Measurements from ENCODE around the gene MRC1. TPM values are rescaled to one million over a fixed set of nuclear protein-coding genes. Genes with fewer than 3 reads are reported as not detected.
A peak's percentile ranks its signal among the peaks of the same experiment; 100 is the strongest.

Gene MRC1
- polyA plus RNA-seq, 3 donors: 0.11 to 0.41 (median 0.34) TPM

DNA sequence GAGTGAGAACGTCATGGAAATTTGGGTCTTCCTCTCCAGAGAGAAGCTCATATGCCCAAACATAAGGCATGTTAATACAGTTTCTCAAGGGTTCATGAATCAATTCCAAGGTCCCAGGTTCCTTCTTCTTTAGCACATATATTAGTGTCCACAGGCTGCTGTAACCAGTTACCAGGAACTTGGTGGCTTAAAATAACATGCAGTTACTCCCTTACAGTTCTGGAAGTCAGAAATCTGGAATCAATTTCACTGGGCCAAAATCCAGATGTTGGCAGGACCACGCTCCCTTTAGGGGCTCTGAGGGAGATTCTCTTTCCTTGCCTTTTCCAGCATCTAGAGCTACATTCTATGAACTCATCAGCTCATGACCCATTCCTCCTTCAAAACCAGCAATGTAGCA is 64.8 kb downstream of the MRC1 start:
- no peak overlapping the region for H2AFZ ChIP-seq (ENCODE audit: insufficient read depth, low read depth, low read length, poor library complexity, severe bottlenecking)
- H3K4me2 ChIP-seq (replicated peaks; ENCODE audit: extremely low read depth, low read length, poor library complexity, severe bottlenecking): no peak overlapping the region
- Mint-ChIP-seq H3K27me3 (ENCODE audit: low read depth in 3 of 3) (no peaks in the 10 kb centered on the region), H3K9me3 (peaks cover 0 to 2% (median 0%) of the 10 kb centered on the region in 7 donors), H3K4me3 (peak overlapping the region in 1 of 2 donors; percentile 60), H3K27ac (peak overlapping the region in 2 of 7 donors; percentile 2 to 68), H3K36me3 (no peaks in the 10 kb centered on the region), H3K4me1 (peaks cover 18% of the 10 kb centered on the region)
- no peaks in the 10 kb centered on the region for H3K27me3 ChIP-seq (ENCODE audit: control insufficient read depth in 2 of 2, insufficient read depth in 2 of 2, low read length in 2 of 2)
- WGBS (ENCODE audit: insufficient coverage): 100% methylated on average over 1 of the region's 2 CpGs
- TF ChIP-seq, protein P1, sequence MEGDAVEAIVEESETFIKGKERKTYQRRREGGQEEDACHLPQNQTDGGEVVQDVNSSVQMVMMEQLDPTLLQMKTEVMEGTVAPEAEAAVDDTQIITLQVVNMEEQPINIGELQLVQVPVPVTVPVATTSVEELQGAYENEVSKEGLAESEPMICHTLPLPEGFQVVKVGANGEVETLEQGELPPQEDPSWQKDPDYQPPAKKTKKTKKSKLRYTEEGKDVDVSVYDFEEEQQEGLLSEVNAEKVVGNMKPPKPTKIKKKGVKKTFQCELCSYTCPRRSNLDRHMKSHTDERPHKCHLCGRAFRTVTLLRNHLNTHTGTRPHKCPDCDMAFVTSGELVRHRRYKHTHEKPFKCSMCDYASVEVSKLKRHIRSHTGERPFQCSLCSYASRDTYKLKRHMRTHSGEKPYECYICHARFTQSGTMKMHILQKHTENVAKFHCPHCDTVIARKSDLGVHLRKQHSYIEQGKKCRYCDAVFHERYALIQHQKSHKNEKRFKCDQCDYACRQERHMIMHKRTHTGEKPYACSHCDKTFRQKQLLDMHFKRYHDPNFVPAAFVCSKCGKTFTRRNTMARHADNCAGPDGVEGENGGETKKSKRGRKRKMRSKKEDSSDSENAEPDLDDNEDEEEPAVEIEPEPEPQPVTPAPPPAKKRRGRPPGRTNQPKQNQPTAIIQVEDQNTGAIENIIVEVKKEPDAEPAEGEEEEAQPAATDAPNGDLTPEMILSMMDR (IDR thresholded peaks at IDR 0.05): no peak
- H3K27ac ChIP-seq (ENCODE audit: low read depth in 1 of 2, low read length in 2 of 2): no peak overlapping the region
- H3K79me2 ChIP-seq (ENCODE audit: insufficient read depth, low read length): no peaks in the 10 kb centered on the region
- H3K9me3 ChIP-seq (replicated peaks in 1 of 2; ENCODE audit: control insufficient read depth in 1 of 2, insufficient read depth in 1 of 2, low read length in 2 of 2): no peaks in the 10 kb centered on the region
- H3K4me3 ChIP-seq (replicated peaks in 1 of 3; ENCODE audit: low read depth in 2 of 3, low read length in 3 of 3): no peak overlapping the region
- no peaks in the 10 kb centered on the region for H3K36me3 ChIP-seq (replicated peaks in 1 of 2; ENCODE audit: control insufficient read depth in 1 of 2, insufficient read depth in 2 of 2, low read length in 2 of 2)
- no peaks in the 10 kb centered on the region for H4K20me1 ChIP-seq (ENCODE audit: insufficient read depth, low read length)
- peaks cover 9 to 10% of the 10 kb centered on the region in 2 donors for H3K4me1 ChIP-seq (ENCODE audit: control insufficient read depth in 1 of 2, insufficient read depth in 2 of 2, low read length in 2 of 2)
- no peak overlapping the region for H3K9ac ChIP-seq (ENCODE audit: insufficient read depth, low read length, poor library complexity, severe bottlenecking)
- intact Hi-C loops (cut with micrococcal nuclease): loop anchor here in 1 of 2 donors (2.0 kb wide), 1 partner anchor 265 kb away; no protein-coding TSS in a partner anchor
- DNase-seq: no peak

DNA sequence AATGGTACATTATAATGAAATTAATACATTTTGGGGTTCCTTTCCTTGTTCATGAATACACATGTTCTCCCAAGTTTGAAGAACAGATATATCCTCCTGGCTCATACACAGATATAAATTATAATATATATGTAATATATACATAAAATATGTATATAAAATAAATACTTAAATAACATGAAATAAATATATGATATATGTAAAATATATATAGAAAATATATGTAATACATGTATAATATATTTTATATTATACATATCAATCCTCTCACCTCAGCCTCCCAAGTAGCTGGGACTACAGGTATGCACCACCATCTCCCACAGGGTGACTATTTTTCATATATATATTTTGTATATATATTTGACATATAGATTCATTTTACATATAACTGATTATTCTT is 68.0 kb downstream of the MRC1 start:
- Mint-ChIP-seq H3K9me3 (no peaks in the 10 kb centered on the region), H3K27ac (no peak overlapping the region), H3K4me1 (peaks cover 18% of the 10 kb centered on the region), H3K27me3 (ENCODE audit: low read depth in 3 of 3) (no peaks in the 10 kb centered on the region), H3K36me3 (no peaks in the 10 kb centered on the region), H3K4me3 (no peak overlapping the region)
- H3K9me3 ChIP-seq (replicated peaks in 1 of 2; ENCODE audit: control insufficient read depth in 1 of 2, insufficient read depth in 1 of 2, low read length in 2 of 2): no peaks in the 10 kb centered on the region
- no peak overlapping the region for H3K4me3 ChIP-seq (replicated peaks in 1 of 3; ENCODE audit: low read depth in 2 of 3, low read length in 3 of 3)
- H3K27ac ChIP-seq (ENCODE audit: low read depth in 1 of 2, low read length in 2 of 2): no peak overlapping the region
- intact Hi-C loops (cut with micrococcal nuclease): no loop called here
- no peak overlapping the region for H3K9ac ChIP-seq (ENCODE audit: insufficient read depth, low read length, poor library complexity, severe bottlenecking)
- no peaks in the 10 kb centered on the region for H3K27me3 ChIP-seq (ENCODE audit: control insufficient read depth in 2 of 2, insufficient read depth in 2 of 2, low read length in 2 of 2)
- no peak overlapping the region for H3K4me2 ChIP-seq (replicated peaks; ENCODE audit: extremely low read depth, low read length, poor library complexity, severe bottlenecking)
- H3K4me1 ChIP-seq (ENCODE audit: control insufficient read depth in 1 of 2, insufficient read depth in 2 of 2, low read length in 2 of 2): peaks cover 9 to 10% of the 10 kb centered on the region in 2 donors
- H3K79me2 ChIP-seq (ENCODE audit: insufficient read depth, low read length): no peaks in the 10 kb centered on the region
- DNase-seq: no peak
- no peaks in the 10 kb centered on the region for H4K20me1 ChIP-seq (ENCODE audit: insufficient read depth, low read length)
- no peak overlapping the region for H2AFZ ChIP-seq (ENCODE audit: insufficient read depth, low read depth, low read length, poor library complexity, severe bottlenecking)
- H3K36me3 ChIP-seq (replicated peaks in 1 of 2; ENCODE audit: control insufficient read depth in 1 of 2, insufficient read depth in 2 of 2, low read length in 2 of 2): no peaks in the 10 kb centered on the region
- TF ChIP-seq, protein P1 (IDR thresholded peaks at IDR 0.05): no peak

Measured in CD14-positive monocyte (primary cell).